HT-29 (cell line): ENCODE results near the gene TACSTD2. TPM values are rescaled to one million over a fixed set of nuclear protein-coding genes. Genes with fewer than 3 reads are reported as not detected.
"Not testable (repeated sequence)": the region's sequence is repeated elsewhere in the genome, so short reads cannot be mapped to it uniquely, and the experiment has no call there.

Experiments
- DNase-seq: peaks from one replicate; pipeline ENCODE4 v3.0.0-alpha.2; 2015; ENCODE audit warnings: low spot score
- total RNA-seq: library from RNA; depleted of rRNA; stranded (reverse); fragments of >200 nt; shearing (Covaris generic); gene quantifications from 2 replicates; pipeline ENCODE4 v1.2.3, GENCODE V29; 2014; rRNA removed

The TACSTD2 gene
- 26.6 and 28.7 TPM in 2 replicates for total RNA-seq

GRCh38 chr1:58576727-58577653 lies at the start of gene TACSTD2:
TSS of gene TACSTD2 (minus strand) at chr1:58577252. CDS start at chr1:58577156, 96 bp downstream.
- peak; percentile 82 for DNase-seq

GRCh38 chr1:58626293-58626692 lies 49.2 kb upstream of the TACSTD2 start:
- no peak for DNase-seq

- not testable (repeated sequence) for DNase-seq
These were observed 46.2 kb upstream of the TACSTD2 start for GRCh38 chr1:58623259-58623658.

GRCh38 chr1:58622571-58622970 lies 45.5 kb upstream of the TACSTD2 start:
- DNase-seq: no peak

GRCh38 chr1:58621391-58621790 lies 44.3 kb upstream of the TACSTD2 start:
- DNase-seq: no peak

- no peak for DNase-seq
These were observed 43.9 kb upstream of the TACSTD2 start for GRCh38 chr1:58620926-58621325.

- peak; percentile 73 for DNase-seq
These were observed 43.2 kb upstream of the TACSTD2 start for GRCh38 chr1:58620259-58620658.

- DNase-seq: no peak
These were observed 42.4 kb upstream of the TACSTD2 start for GRCh38 chr1:58619286-58620054.

- DNase-seq: no peak
These were observed 41.3 kb upstream of the TACSTD2 start for GRCh38 chr1:58618303-58618702.

- DNase-seq: no peak
These were observed 34.9 kb upstream of the TACSTD2 start for GRCh38 chr1:58611861-58612385.

GRCh38 chr1:58608945-58609344 lies 31.9 kb upstream of the TACSTD2 start:
- no peak for DNase-seq

GRCh38 chr1:58608297-58608696 lies 31.2 kb upstream of the TACSTD2 start:
- DNase-seq: no peak

- DNase-seq: no peak
These were observed 30.3 kb upstream of the TACSTD2 start for GRCh38 chr1:58607391-58607790.

- DNase-seq: not testable (repeated sequence)
These were observed 24.9 kb upstream of the TACSTD2 start for GRCh38 chr1:58601921-58602320.

GRCh38 chr1:58597996-58598395 lies 20.9 kb upstream of the TACSTD2 start:
- no peak for DNase-seq

GRCh38 chr1:58597076-58597475 lies 20.0 kb upstream of the TACSTD2 start:
- DNase-seq: no peak

- no peak for DNase-seq
These were observed 19.6 kb upstream of the TACSTD2 start for GRCh38 chr1:58596631-58597052.

GRCh38 chr1:58594546-58594945 lies 17.5 kb upstream of the TACSTD2 start:
- DNase-seq: no peak

GRCh38 chr1:58592522-58593134 lies 15.6 kb upstream of the TACSTD2 start:
- peak; percentile 47 for DNase-seq

GRCh38 chr1:58591806-58592205 lies 14.8 kb upstream of the TACSTD2 start:
- no peak for DNase-seq

- no peak for DNase-seq
These were observed 13.0 kb upstream of the TACSTD2 start for GRCh38 chr1:58590019-58590418.

- DNase-seq: no peak
These were observed 11.3 kb upstream of the TACSTD2 start for GRCh38 chr1:58588396-58588795.
